Retinal pigment epithelial cell (primary cell): ENCODE results near the gene RALGDS.
"Not testable (repeated sequence)": the region's sequence is repeated elsewhere in the genome, so short reads cannot be mapped to it uniquely, and the experiment has no call there.

ENCODE experiments used
- DNase-seq: peaks from one replicate; pipeline ENCODE4 v3.0.0-alpha.2; 2010; ENCODE audit warnings: low read depth
- H3K4me3 ChIP-seq: 2 replicates; pipeline ENCODE4 v1.5.1; 2011; ENCODE audit warnings: mild to moderate bottlenecking, low read length, control low read depth, moderate library complexity
- CTCF ChIP-seq: conservative IDR thresholded peaks from 2 replicates; pipeline ENCODE4 v1.5.1; 2011; ENCODE audit warnings: low read depth, low read length, control low read depth, inconsistent platforms

Gene RALGDS

GRCh38 chr9:133101356-133102189, 19.5 kb downstream of the RALGDS start:
- H3K4me3 ChIP-seq, result no peak overlapping the region
- no peak for DNase-seq
- TF ChIP-seq CTCF, result no peak

- TF ChIP-seq CTCF, result no peak
- no peak for DNase-seq
- H3K4me3 ChIP-seq, result no peak overlapping the region
Measured at GRCh38 chr9:133100506-133101355, 20.3 kb downstream of the RALGDS start.

- H3K4me3 ChIP-seq, result no peak overlapping the region
- TF ChIP-seq CTCF, result no peak
- no peak for DNase-seq
Measured at GRCh38 chr9:133099726-133100505, 21.1 kb downstream of the RALGDS start.

DNA sequence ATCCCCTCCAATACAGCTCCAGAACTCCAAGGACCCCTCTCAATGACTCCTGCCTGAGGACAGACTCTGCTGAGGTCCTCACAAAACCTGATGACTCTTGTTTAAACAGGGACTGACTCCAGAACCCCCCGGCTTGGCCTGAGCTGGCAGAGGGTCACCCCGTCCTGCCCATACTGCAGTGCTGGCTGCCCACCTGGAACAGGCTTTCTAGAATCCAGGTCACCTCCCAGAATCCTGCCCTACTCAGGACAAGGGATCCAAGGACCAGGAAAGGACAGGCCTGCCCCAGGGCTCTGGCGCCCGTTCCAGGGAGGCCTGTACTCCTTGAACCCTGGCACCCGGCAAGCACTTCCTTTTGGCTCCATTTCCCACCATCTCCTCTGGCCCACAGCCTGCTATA, 22.2 kb downstream of the RALGDS start:
- no peak overlapping the region for H3K4me3 ChIP-seq
- DNase-seq, result no peak
- TF ChIP-seq CTCF, result no peak

DNA sequence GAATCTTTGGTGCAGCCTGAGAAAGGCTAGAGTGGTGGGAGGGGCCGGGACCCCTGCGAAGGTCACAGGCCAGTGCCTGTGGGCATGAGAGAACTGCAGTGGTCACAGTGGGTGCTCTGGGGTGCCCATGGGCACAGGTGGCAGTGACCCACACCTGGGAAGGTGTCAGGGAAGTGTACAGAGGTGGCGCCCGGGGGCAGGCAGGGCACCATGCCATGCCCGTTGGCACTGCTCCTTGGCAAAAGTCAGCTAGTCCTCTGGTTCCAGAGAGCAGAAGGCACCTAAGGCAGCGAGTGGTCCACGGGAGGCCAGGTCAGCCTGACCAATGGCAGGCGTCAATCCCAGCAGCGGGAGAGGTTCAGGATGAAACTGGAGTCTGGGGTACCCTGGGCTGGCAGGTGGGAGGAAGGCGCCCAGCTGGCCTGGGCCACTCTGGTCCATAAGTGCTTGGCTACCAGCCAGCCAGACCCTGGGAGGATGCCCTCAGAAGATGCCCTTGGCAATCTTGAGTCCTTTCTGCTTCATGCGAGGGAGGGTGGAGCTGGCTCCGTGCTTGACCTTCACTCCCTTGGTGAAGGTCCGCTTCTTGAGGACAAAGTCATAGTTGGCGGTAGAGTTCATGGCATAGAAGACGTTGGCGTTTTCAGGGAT, 22.8 kb downstream of the RALGDS start:
- no peak for DNase-seq
- no peak for TF ChIP-seq CTCF
- H3K4me3 ChIP-seq, result no peak overlapping the region

DNA sequence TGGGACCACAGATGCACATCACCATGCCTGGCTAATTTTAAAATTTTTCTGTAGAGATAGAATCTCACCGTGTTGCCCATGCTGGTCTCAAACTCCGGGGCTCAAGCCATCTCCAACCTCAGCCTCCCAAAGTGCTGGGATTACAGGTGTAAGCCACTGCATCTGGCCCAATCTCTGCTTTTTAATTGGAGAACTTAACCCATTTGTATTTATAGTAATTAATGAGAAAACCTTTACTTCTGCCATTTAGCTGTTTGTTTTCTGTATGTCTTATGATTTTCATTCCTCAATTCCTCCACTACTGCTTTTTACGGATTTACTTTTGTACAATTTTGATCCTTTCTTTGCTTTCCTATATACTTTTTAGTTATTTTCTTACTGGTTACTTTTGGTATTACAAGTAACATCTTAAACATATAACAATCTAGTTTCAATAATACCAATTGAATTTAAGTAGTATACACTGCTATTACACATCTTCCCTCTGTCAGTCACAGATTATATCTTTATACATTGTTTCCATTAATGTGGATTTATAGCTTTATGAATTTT, 26.1 kb downstream of the RALGDS start:
- no peak for DNase-seq
- H3K4me3 ChIP-seq, result no peak overlapping the region
- no peak for TF ChIP-seq CTCF

- not testable (repeated sequence) for DNase-seq, H3K4me3 ChIP-seq
Measured at GRCh38 chr9:133094351-133094750, 26.7 kb downstream of the RALGDS start.
